ENCODE results near the gene SAE1. TPM values are rescaled to one million over a fixed set of nuclear protein-coding genes. Genes with fewer than 3 reads are reported as not detected.
"Not testable (repeated sequence)": the region's sequence is repeated elsewhere in the genome, so short reads cannot be mapped to it uniquely, and the experiment has no call there.

Gene SAE1
- polyA plus RNA-seq, 1 experiment: 138 TPM

- no peaks in the 10 kb centered on the region for H3K27me3 ChIP-seq (ENCODE audit: control insufficient read depth, insufficient read depth, low read length)
- no peak for TF ChIP-seq CTCF (IDR thresholded peaks at IDR 0.05; ENCODE audit: insufficient read depth, low read depth, low read length)
- no peaks in the 10 kb centered on the region for H3K36me3 ChIP-seq (ENCODE audit: control insufficient read depth, insufficient read depth, low read length)
- DNase-seq (ENCODE audit: low read depth): no peak
- CTCF ChIA-PET: interaction anchor here (0.8 to 7.1 kb wide), 9 partner anchors 11 to 164 kb away, joined by 3 to 339 read pairs (median 13); partner anchors contain the start of genes DHX34 and SAE1
- POLR2A ChIA-PET: interaction anchor here (0.6 to 1.5 kb wide), 7 partner anchors 11 to 86 kb away, joined by 5 to 13 read pairs (median 5); partner anchors contain the start of gene CCDC9
- peak overlapping the region; percentile 55 for H3K4me3 ChIP-seq (ENCODE audit: low read depth, low read length)
Measured at GRCh38 chr19:47243364-47243775, 112.7 kb downstream of the SAE1 start.

GRCh38 chr19:47243776-47244547, 113.3 kb downstream of the SAE1 start:
- Histone ChIP-seq H3K27me3 (ENCODE audit: control insufficient read depth, insufficient read depth, low read length) (no peaks in the 10 kb centered on the region), H3K4me3 (ENCODE audit: low read depth, low read length) (peak overlapping the region; percentile 55), H3K36me3 (ENCODE audit: control insufficient read depth, insufficient read depth, low read length) (no peaks in the 10 kb centered on the region)
- peak; percentile 80 for DNase-seq (ENCODE audit: low read depth)
- peak; percentile 93 for TF ChIP-seq CTCF (IDR thresholded peaks at IDR 0.05; ENCODE audit: insufficient read depth, low read depth, low read length)
- POLR2A ChIA-PET: interaction anchor here (0.6 to 1.5 kb wide), 8 partner anchors 13 to 668 kb away, joined by 3 to 21 read pairs (median 8); partner anchors contain the start of gene CCDC9
- CTCF ChIA-PET: interaction anchor here (0.6 to 7.1 kb wide), 32 partner anchors 11 to 428 kb away, joined by 3 to 339 read pairs (median 4); partner anchors contain the start of genes CCDC9, DHX34, INAFM1 and SAE1

- POLR2A ChIA-PET: no interaction called here
- H3K27me3 ChIP-seq (ENCODE audit: control insufficient read depth, insufficient read depth, low read length): no peaks in the 10 kb centered on the region
- H3K36me3 ChIP-seq (ENCODE audit: control insufficient read depth, insufficient read depth, low read length): no peaks in the 10 kb centered on the region
- CTCF ChIA-PET: interaction anchor here (0.7 to 7.1 kb wide), 21 partner anchors 8 to 234 kb away, joined by 3 to 339 read pairs (median 4); partner anchors contain the start of genes CCDC9 and SAE1
- DNase-seq (ENCODE audit: low read depth): no peak
- peak; percentile 93 for TF ChIP-seq CTCF (IDR thresholded peaks at IDR 0.05; ENCODE audit: insufficient read depth, low read depth, low read length)
- H3K4me3 ChIP-seq (ENCODE audit: low read depth, low read length): no peak overlapping the region
Measured at GRCh38 chr19:47247308-47247990, 116.8 kb downstream of the SAE1 start.

- CTCF ChIA-PET: interaction anchor here (0.9 to 5.9 kb wide), 4 partner anchors 7 to 103 kb away, joined by 4 to 85 read pairs (median 12); no protein-coding TSS in a partner anchor
- H3K36me3 ChIP-seq (ENCODE audit: control insufficient read depth, insufficient read depth, low read length); H3K27me3 ChIP-seq (ENCODE audit: control insufficient read depth, insufficient read depth, low read length); DNase-seq (ENCODE audit: low read depth); H3K4me3 ChIP-seq (ENCODE audit: low read depth, low read length); POLR2A ChIA-PET: not testable (repeated sequence)
Measured at GRCh38 chr19:47253016-47253415, 122.4 kb downstream of the SAE1 start.

- CTCF ChIA-PET: interaction anchor here (0.9 to 5.9 kb wide), 4 partner anchors 8 to 104 kb away, joined by 4 to 85 read pairs (median 12); no protein-coding TSS in a partner anchor
Measured at GRCh38 chr19:47253467-47253881, 122.8 kb downstream of the SAE1 start.

More at GRCh38 chr19:47253467-47253881, 122.8 kb downstream of the SAE1 start:
- no peaks in the 10 kb centered on the region for H3K27me3 ChIP-seq (ENCODE audit: control insufficient read depth, insufficient read depth, low read length)
- peak; percentile 68 for DNase-seq (ENCODE audit: low read depth)
- no peak overlapping the region for H3K4me3 ChIP-seq (ENCODE audit: low read depth, low read length)
- H3K36me3 ChIP-seq (ENCODE audit: control insufficient read depth, insufficient read depth, low read length): peaks cover 1% of the 10 kb centered on the region; the same call in 1 of the 2 replicates
- POLR2A ChIA-PET: no interaction called here
- TF ChIP-seq CTCF (IDR thresholded peaks at IDR 0.05; ENCODE audit: insufficient read depth, low read depth, low read length): no peak

All from BJ (cell line).